Effector memory CD4-positive, alpha-beta T cell (primary cell): ENCODE data around the gene RAB14.

Experiments used
- DNase-seq, 3 donors: peaks; one replicate each; pipeline ENCODE4 v3.0.0-alpha.2; 2020
- H3K27ac ChIP-seq: 2 replicates; pipeline ENCODE4 v1.7.0; 2013; ENCODE audit warnings: mild to moderate bottlenecking, low read length, moderate library complexity; ENCODE audit not compliant: insufficient read depth, poor library complexity, severe bottlenecking
- H3K27me3 ChIP-seq: replicated peaks from 2 replicates; pipeline ENCODE4 v1.7.0; 2013; ENCODE audit warnings: mild to moderate bottlenecking, low read length; ENCODE audit not compliant: insufficient read depth, control insufficient read depth, poor library complexity, severe bottlenecking
- H3K36me3 ChIP-seq: 2 replicates; pipeline ENCODE4 v1.7.0; 2013; ENCODE audit warnings: mild to moderate bottlenecking, low read length, moderate library complexity; ENCODE audit not compliant: control insufficient read depth, insufficient read depth
- H3K4me1 ChIP-seq: 2 replicates; pipeline ENCODE4 v1.7.0; 2013; ENCODE audit warnings: low read length, mild to moderate bottlenecking; ENCODE audit not compliant: control insufficient read depth, insufficient read depth, poor library complexity, severe bottlenecking
- H3K4me3 ChIP-seq: 2 replicates; pipeline ENCODE4 v1.7.0; 2013; ENCODE audit warnings: low read length, low read depth, mild to moderate bottlenecking; ENCODE audit not compliant: insufficient read depth, poor library complexity, severe bottlenecking
- H3K9me3 ChIP-seq: 2 replicates; pipeline ENCODE4 v1.7.0; 2013; ENCODE audit warnings: mild to moderate bottlenecking, low read length, moderate library complexity; ENCODE audit not compliant: control insufficient read depth

The RAB14 gene

DNA sequence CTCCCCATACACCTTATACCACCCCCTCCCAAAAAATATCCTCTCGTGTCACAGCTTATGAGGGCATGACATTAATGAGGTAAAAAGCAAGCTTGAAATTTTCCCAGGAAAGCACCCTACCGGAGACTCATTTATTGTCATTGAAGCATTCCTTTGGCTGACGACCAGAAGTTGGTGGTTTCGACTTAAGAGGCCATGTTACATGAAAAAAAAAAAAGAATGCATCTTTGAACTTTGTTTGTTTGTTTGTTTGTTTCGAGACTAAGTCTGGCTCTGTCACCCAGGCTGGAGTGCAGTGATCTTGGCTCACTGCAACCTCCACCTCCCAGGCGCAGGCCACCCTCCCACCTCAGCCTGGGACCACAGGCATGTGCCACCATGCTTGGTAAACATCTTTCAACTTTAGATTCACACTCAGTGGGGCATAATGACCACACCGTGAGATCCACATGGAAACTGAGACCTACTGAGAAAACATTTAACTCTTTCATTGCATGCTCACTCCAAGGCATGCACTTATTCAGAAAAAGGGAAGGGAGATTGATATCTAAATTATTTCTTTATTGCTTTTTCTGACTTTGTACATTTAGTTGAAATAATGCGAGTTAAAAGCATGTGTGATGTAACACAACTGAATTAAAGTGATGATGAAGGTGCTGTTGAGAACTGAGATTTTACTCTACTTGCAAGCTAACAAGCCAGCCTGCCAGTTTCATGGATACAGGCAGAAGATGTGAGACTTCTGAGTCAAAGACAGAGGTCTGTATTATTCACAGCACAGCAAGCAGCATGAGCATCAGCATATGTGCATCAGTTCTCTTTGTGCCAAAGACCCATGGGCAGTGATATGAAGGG, 5.1 kb upstream of the RAB14 start:
- Histone ChIP-seq H3K36me3 (no peaks in the 10 kb centered on the region), H3K27me3 (no peaks in the 10 kb centered on the region), H3K27ac (no peak overlapping the region), H3K4me3 (no peak overlapping the region), H3K4me1 (no peaks in the 10 kb centered on the region), H3K9me3 (no peaks in the 10 kb centered on the region)
- no peak for DNase-seq

DNA sequence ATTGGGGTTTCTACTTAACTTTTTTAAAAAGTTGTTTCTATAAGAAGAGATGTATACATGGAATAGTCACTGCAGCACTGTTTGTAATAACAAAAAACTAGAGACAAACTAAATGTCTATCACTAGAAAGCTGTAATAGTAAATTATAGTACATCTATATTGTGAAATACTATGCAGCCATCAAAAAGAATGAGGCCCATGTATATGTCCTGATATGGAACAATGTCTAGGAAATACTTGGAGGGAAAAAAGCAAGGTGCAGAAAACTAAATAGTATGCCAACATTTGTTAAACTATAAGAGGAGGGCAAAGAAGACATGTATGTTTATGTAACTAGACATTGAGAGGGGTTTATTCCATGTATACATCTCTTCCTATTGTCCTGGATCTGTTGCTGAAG, 2.9 kb upstream of the RAB14 start:
- Histone ChIP-seq H3K36me3 (no peaks in the 10 kb centered on the region), H3K4me1 (peaks cover 9% of the 10 kb centered on the region), H3K9me3 (no peaks in the 10 kb centered on the region), H3K27me3 (no peaks in the 10 kb centered on the region), H3K27ac (no peak overlapping the region), H3K4me3 (no peak overlapping the region)
- DNase-seq = no peak

DNA sequence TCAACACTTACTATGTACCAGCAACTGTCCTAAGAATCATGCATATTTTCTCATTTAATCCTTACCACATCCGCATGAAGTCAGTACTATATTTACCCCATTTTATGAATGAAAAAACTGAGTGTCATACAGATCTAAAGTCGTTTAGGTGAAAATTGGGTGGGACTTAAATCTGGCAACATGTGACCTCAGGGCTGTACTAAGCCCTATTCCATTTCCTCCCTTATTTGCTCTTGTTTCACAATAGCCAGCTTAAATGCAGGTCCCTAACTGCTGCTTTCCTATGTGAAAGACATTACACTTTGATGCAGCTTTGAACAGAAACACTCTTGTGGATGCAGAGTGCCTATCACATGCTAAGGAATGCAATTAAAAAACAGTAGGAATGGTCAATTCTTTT, 2.5 kb upstream of the RAB14 start:
- Histone ChIP-seq H3K9me3 (no peaks in the 10 kb centered on the region), H3K4me1 (peaks cover 9% of the 10 kb centered on the region), H3K27me3 (no peaks in the 10 kb centered on the region), H3K36me3 (no peaks in the 10 kb centered on the region), H3K27ac (no peak overlapping the region), H3K4me3 (no peak overlapping the region)
- no peak for DNase-seq

DNA sequence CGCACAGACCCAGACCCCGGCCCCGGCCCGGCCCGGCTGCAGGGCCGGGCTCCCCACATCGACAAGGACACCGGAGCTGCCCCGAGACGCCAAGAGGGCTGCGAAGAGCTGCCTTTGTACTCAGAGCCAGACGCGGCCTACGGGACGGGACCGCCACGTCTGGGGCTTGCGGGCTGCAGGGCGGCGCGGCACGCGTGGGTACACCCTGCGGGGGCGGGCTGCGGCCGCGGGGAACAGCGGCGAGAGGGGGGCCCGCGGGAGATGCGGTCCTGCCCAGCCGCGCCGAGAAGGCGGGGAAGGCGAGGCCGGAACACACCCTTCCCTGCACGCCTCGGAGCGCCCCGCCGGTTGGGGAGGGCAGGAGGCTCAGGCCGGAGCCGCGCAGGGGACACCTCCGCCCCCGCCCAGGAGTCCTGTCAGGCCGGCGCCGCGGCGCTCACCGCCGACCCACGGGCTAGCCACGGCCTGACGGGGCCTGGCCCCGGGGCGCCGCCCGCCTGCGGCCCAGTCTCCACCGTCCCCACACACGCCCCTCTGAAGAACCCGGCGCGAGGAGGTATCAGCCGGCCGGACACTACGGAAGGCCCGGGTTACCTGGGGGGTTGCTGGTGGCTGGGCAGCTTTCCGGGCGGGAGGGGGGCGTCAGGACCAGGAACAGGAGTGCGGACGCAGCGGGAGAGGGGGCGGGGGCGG, 478 bp downstream of the RAB14 start:
- Histone ChIP-seq H3K27ac (peak overlapping the region; percentile 94), H3K27me3 (no peaks in the 10 kb centered on the region), H3K36me3 (no peaks in the 10 kb centered on the region), H3K4me3 (peak overlapping the region; percentile 98), H3K4me1 (peaks cover 30% of the 10 kb centered on the region), H3K9me3 (no peaks in the 10 kb centered on the region)
- peak; percentile 35 to 47 (median 47) for DNase-seq

DNA sequence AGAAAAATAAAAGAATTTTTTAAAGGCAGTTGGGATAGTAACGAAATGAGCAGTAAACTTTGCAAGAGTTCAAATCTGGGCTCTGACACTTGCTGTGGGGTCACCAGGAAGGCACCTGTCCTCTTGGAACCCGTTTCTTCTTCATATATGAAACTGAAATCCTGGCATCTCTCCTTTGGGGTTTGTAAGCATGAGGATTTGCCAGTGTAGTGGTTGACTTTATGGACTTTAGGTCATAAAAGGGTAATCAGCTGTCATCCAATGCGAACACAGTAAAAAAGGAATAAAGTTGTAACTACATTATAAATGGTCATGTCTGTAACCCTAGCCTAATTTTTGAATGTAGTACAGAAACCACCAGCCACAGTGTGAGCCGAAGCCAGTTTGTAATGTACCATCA, 1.3 kb downstream of the RAB14 start:
- peaks cover 30% of the 10 kb centered on the region for H3K4me1 ChIP-seq
- H3K4me3 ChIP-seq = peak overlapping the region; percentile 98
- no peaks in the 10 kb centered on the region for H3K9me3 ChIP-seq

DNA sequence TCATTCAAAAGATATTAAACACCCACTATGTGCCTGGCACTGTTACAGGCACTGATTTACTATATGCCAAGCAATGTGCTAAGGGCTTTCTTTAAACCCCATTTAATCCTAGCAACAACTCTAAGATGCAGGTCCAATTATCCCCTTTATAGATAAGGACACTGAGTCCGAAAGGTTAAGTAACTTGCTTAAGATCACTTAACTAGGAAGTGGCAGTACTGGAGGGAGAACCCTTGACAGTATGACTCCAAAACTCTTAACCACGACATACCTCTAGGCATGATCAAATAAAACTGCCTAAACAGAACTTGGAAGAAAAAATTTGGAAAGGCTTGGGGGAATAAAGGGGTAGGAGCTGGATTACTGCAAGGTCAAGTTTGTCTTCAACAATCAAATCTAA, 1.7 kb downstream of the RAB14 start:
- H3K4me3 ChIP-seq = peak overlapping the region; percentile 98
- no peaks in the 10 kb centered on the region for H3K36me3 ChIP-seq
- DNase-seq = no peak
- H3K4me1 ChIP-seq = peaks cover 30% of the 10 kb centered on the region
- no peaks in the 10 kb centered on the region for H3K27me3 ChIP-seq
- H3K9me3 ChIP-seq = no peaks in the 10 kb centered on the region
- H3K27ac ChIP-seq = peak overlapping the region; percentile 94

More for the DNA sequence above, 1.3 kb downstream of the RAB14 start:
- no peaks in the 10 kb centered on the region for H3K36me3 ChIP-seq
- no peaks in the 10 kb centered on the region for H3K27me3 ChIP-seq
- DNase-seq = no peak
- peak overlapping the region; percentile 94 for H3K27ac ChIP-seq

DNA sequence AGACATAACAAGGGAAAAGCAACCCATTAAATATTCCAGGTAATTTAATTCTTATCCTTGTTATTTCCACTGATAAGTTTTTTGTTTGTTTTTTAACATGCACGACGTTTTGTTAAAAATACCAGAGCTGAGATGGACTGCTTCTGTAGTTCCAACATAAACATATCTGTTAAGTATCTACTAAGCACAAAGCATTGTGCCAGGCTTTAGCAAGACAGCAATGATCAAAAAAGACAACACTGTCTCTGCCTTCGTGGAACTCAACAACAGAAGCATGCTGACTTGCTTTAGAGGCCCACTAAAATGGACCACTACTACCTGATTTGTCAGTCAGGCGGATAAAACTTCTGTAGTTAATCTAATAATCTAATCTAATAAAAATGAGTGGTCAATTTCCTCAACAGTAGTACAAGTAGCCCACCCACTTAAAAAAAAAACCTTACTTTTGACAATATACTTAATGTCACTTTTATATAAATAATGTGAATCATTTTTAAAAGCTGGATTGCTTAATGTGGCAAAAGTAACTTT, 3.1 kb downstream of the RAB14 start:
- Histone ChIP-seq H3K27ac (no peak overlapping the region), H3K27me3 (no peaks in the 10 kb centered on the region), H3K9me3 (no peaks in the 10 kb centered on the region), H3K4me3 (peak overlapping the region; percentile 98), H3K36me3 (no peaks in the 10 kb centered on the region), H3K4me1 (peaks cover 35% of the 10 kb centered on the region)
- no peak for DNase-seq

DNA sequence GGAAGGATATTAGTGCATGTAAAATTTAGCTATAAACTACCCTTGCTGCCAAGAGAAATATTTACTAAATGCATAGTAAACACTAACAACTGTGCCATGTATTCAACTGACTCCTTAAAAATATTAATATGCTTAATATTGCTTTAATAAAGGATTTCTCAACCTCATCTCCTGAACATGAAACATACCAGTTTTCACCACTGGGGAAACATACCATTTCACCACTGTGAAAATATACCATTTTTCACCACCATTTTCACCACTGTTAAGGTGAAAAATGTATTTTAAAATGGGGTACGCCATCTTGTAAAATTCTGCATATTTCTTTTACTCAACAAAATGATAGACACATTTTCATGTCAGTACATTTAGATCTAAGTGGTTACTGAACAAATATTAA, 4.5 kb downstream of the RAB14 start:
- DNase-seq = no peak
- H3K27ac ChIP-seq = no peak overlapping the region
- no peaks in the 10 kb centered on the region for H3K27me3 ChIP-seq
- peaks cover 35% of the 10 kb centered on the region for H3K4me1 ChIP-seq
- no peak overlapping the region for H3K4me3 ChIP-seq
- no peaks in the 10 kb centered on the region for H3K9me3 ChIP-seq
- no peaks in the 10 kb centered on the region for H3K36me3 ChIP-seq

DNA sequence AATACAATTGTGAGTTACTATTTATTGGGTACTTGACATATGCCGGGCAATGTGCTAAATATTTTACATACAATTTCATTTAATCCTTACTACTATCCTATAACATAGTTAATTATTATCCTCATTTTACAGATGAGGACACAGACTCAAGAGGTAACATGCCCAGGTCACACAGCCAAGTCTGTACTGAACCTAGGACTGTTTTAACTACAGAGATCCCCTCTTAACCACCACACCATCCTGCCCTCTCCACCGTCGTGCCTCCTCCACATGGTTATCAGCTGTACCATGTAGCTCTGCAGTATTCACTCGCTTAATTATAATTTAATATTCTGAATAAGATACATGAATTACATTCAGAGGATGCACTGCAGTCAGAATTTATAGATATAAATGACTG, 5.3 kb downstream of the RAB14 start:
- DNase-seq = no peak
- Histone ChIP-seq H3K27ac (no peak overlapping the region), H3K9me3 (no peaks in the 10 kb centered on the region), H3K4me3 (no peak overlapping the region), H3K4me1 (peaks cover 35% of the 10 kb centered on the region), H3K27me3 (no peaks in the 10 kb centered on the region), H3K36me3 (no peaks in the 10 kb centered on the region)

DNA sequence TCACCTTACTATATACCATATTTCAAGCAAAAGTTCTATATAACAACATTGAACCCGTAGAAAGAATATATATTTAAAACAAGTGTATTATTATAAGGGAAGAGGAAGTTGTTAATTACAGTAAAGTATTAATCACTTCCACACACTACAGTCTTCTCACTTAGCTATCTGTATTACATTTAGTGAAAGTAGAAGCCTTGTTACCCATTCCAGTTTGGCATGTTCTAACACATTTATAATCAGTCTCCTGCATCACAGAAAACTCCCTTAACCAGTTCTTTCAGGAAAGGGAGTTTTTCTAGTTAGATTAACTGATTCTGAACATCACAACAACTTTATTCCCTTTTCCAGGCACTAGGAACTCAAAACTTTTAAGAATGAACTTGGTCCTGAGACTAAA, 6.9 kb downstream of the RAB14 start:
- Histone ChIP-seq H3K4me3 (no peak overlapping the region), H3K9me3 (no peaks in the 10 kb centered on the region), H3K36me3 (no peaks in the 10 kb centered on the region), H3K4me1 (peaks cover 31% of the 10 kb centered on the region), H3K27me3 (no peaks in the 10 kb centered on the region), H3K27ac (no peak overlapping the region)
- no peak for DNase-seq
